HCT116 (cell line): ENCODE results near the gene HNMT. TPM values are rescaled to one million over a fixed set of nuclear protein-coding genes. Genes with fewer than 3 reads are reported as not detected.

Experiments used
- ATAC-seq: fragments of 200-7000 bp; cut with Tn5 transposase; 2 replicates; pipeline ENCODE4 v1.9.1; 2020; ENCODE audit warnings: mild to moderate bottlenecking, moderate library complexity
- BruUV-seq: library from RNA; stranded (reverse); fragments of 400-500 nt; replicated peaks from 2 replicates; lab custom pipeline; 2021; lab: Mats Ljungman, UMichigan
- CTCF ChIA-PET: fragments of 300-600 bp; sonication (Branson Sonifier 250); formaldehyde crosslinking; loops from one replicate; lab custom pipeline; 2021; ENCODE audit warnings: antibody characterized with exemption; lab: Charles Lee
- POLR2A ChIA-PET: fragments of 300-600, 350-600 bp; sonication (Branson Sonifier 250); formaldehyde crosslinking; loops from one replicate; lab custom pipeline; 2021; ENCODE audit warnings: antibody characterized with exemption; lab: Charles Lee
- RAD21 ChIA-PET, 2 experiments: fragments of 300-600 bp; sonication (Branson Sonifier 250); formaldehyde crosslinking; loops; one replicate each; lab custom pipeline; 2023; ENCODE audit warnings: low total read pairs in 2 of 2; ENCODE audit not compliant: uncharacterized antibody in 2 of 2, unreplicated experiment in 2 of 2, low non-redundant PET in 1 of 2; lab: Charles Lee
- DNase-seq: peaks from one replicate; pipeline ENCODE4 v3.0.0-alpha.2; 2010; ENCODE audit warnings: low read depth, low spot score
- H2AFZ ChIP-seq: fragments of 200-600 bp; shearing (Covaris generic), sonication (generic); 2 replicates; pipeline ENCODE4 v1.6.1; 2017; ENCODE audit warnings: low read depth, mixed run types, mixed read lengths, antibody characterized with exemption, low read length; ENCODE audit not compliant: poor library complexity, severe bottlenecking
- H3K27ac ChIP-seq: 2 replicates; pipeline ENCODE4 v1.5.1; 2012; ENCODE audit warnings: low read depth, low read length
- H3K27me3 ChIP-seq: fragments of 200-600 bp; sonication (generic); 2 replicates; pipeline ENCODE4 v1.6.1; 2016; ENCODE audit warnings: mixed run types, low read length, mixed read lengths; ENCODE audit not compliant: insufficient read depth
- H3K36me3 ChIP-seq, 2 experiments: fragments of 200-500 bp in 1 of 2; fragments of 200-600 bp in 1 of 2; sonication (Bioruptor generic) in 1 of 2; sonication (generic) in 1 of 2; 2 replicates each; pipeline versions ENCODE4 v1.5.1 to v1.6.1; 2014 to 2016; ENCODE audit warnings: low read length in 2 of 2, inconsistent platforms in 1 of 2, mixed read lengths in 1 of 2, mixed run types in 1 of 2; ENCODE audit not compliant: insufficient read depth in 2 of 2, control insufficient read depth in 1 of 2
- H3K4me1 ChIP-seq, 2 experiments: fragments of 200-600 bp in 1 of 2; sonication (generic) in 1 of 2; 2 replicates each; pipeline versions ENCODE4 v1.5.1 to v1.6.1; 2012 to 2017; ENCODE audit warnings: low read length in 2 of 2, inconsistent platforms in 1 of 2, mild to moderate bottlenecking in 1 of 2, mixed read lengths in 1 of 2, mixed run types in 1 of 2, moderate library complexity in 1 of 2; ENCODE audit not compliant: insufficient read depth in 2 of 2, control insufficient read depth in 1 of 2
- H3K4me2 ChIP-seq: fragments of 200-600 bp; sonication (generic); 2 replicates; pipeline ENCODE4 v1.6.1; 2017; ENCODE audit warnings: mixed run types, low read length, mixed read lengths
- H3K4me3 ChIP-seq, 2 experiments: fragments of 200-600 bp in 1 of 2; sonication (generic) in 1 of 2; replicated peaks in 1 of 2; 2 replicates each; pipeline ENCODE4 v1.5.1; 2011 to 2016; ENCODE audit warnings: low read length in 2 of 2, control low read depth in 1 of 2, low read depth in 1 of 2, mild to moderate bottlenecking in 1 of 2, mixed read lengths in 1 of 2, mixed run types in 1 of 2
- H3K79me2 ChIP-seq: fragments of 200-600 bp; sonication (generic); 2 replicates; pipeline ENCODE4 v1.6.1; 2017; ENCODE audit warnings: mild to moderate bottlenecking, mixed run types, low read length, moderate library complexity, mixed read lengths; ENCODE audit not compliant: insufficient read depth
- H3K9ac ChIP-seq: fragments of 200-600 bp; sonication (generic); 2 replicates; pipeline ENCODE4 v1.6.1; 2016; ENCODE audit warnings: low read length, mixed read lengths
- H3K9me2 ChIP-seq: fragments of 200-600 bp; sonication (generic), shearing (Covaris generic); 2 replicates; pipeline ENCODE4 v1.6.1; 2017; ENCODE audit warnings: mixed run types, mild to moderate bottlenecking, moderate library complexity; ENCODE audit not compliant: insufficient read depth
- H3K9me3 ChIP-seq, 2 experiments: fragments of 200-500 bp in 1 of 2; fragments of 200-600 bp in 1 of 2; sonication (Bioruptor generic) in 1 of 2; sonication (generic) in 1 of 2; 2 replicates each; pipeline ENCODE4 v1.6.1; 2014 to 2017; ENCODE audit warnings: low read length in 2 of 2, mixed read lengths in 2 of 2, inconsistent platforms in 1 of 2, low read depth in 1 of 2, mild to moderate bottlenecking in 1 of 2, mixed run types in 1 of 2, moderate library complexity in 1 of 2; ENCODE audit not compliant: control insufficient read depth in 1 of 2, insufficient read depth in 1 of 2
- H4K20me1 ChIP-seq: fragments of 200-600 bp; sonication (generic), shearing (Covaris generic); 2 replicates; pipeline ENCODE4 v1.6.1; 2017; ENCODE audit warnings: mixed run types, mild to moderate bottlenecking, moderate library complexity; ENCODE audit not compliant: insufficient read depth
- ATF3 ChIP-seq: IDR thresholded peaks from 2 replicates; pipeline ENCODE4 v1.6.1; 2012
- CEBPB ChIP-seq: IDR thresholded peaks from 2 replicates; pipeline ENCODE4 v1.6.1; 2012; ENCODE audit warnings: low read depth
- EGR1 ChIP-seq: IDR thresholded peaks from 2 replicates; pipeline ENCODE4 v1.6.1; 2012; ENCODE audit warnings: low read depth
- ELF1 ChIP-seq: IDR thresholded peaks from 2 replicates; pipeline ENCODE4 v1.6.1; 2012; ENCODE audit warnings: low read depth, borderline replicate concordance
- EZH2 ChIP-seq: fragments of 200-600 bp; sonication (generic); IDR thresholded peaks from 2 replicates; pipeline ENCODE4 v1.6.1; 2017; ENCODE audit warnings: antibody characterized with exemption, mixed run types
- EZH2phosphoT487 ChIP-seq: fragments of 200-600 bp; IDR thresholded peaks from 2 replicates; pipeline ENCODE4 v1.6.1; 2018; ENCODE audit warnings: antibody characterized with exemption, borderline replicate concordance
- FOSL1 ChIP-seq: IDR thresholded peaks from 2 replicates; pipeline ENCODE4 v1.6.1; 2012; ENCODE audit warnings: low read depth
- JUND ChIP-seq: IDR thresholded peaks from 2 replicates; pipeline ENCODE4 v1.6.1; 2012
- MAX ChIP-seq: IDR thresholded peaks from 2 replicates; pipeline ENCODE4 v1.6.1; 2012
- POLR2A ChIP-seq: IDR thresholded peaks from 2 replicates; pipeline ENCODE4 v1.7.0; 2011; ENCODE audit warnings: borderline replicate concordance; ENCODE audit not compliant: insufficient read depth, insufficient read length; ENCODE audit errors: extremely low read depth
- POLR2AphosphoS5 ChIP-seq: IDR thresholded peaks from 2 replicates; pipeline ENCODE4 v1.6.1; 2011; ENCODE audit warnings: mild to moderate bottlenecking, low read depth, low read length, moderate library complexity
- RAD21 ChIP-seq: IDR thresholded peaks from 2 replicates; pipeline ENCODE4 v1.6.1; 2012; ENCODE audit warnings: low read depth, mild to moderate bottlenecking
- SIN3A ChIP-seq: IDR thresholded peaks from 2 replicates; pipeline ENCODE4 v1.6.1; 2012; ENCODE audit warnings: low read depth
- SP1 ChIP-seq: IDR thresholded peaks from 2 replicates; pipeline ENCODE4 v1.6.1; 2012; ENCODE audit warnings: low read depth
- SRF ChIP-seq: IDR thresholded peaks from 2 replicates; pipeline ENCODE4 v1.6.1; 2012; ENCODE audit warnings: low read depth
- TCF7L2 ChIP-seq: IDR thresholded peaks from 2 replicates; pipeline ENCODE4 v1.7.0; 2011; ENCODE audit warnings: borderline replicate concordance, inconsistent platforms; ENCODE audit not compliant: insufficient read depth, insufficient read length; ENCODE audit errors: extremely low read depth
- YY1 ChIP-seq: IDR thresholded peaks from 2 replicates; pipeline ENCODE4 v1.6.1; 2011; ENCODE audit warnings: low read length, low read depth, moderate library complexity, mild to moderate bottlenecking; ENCODE audit not compliant: insufficient replicate concordance; ENCODE audit errors: extremely low read depth
- ZFX ChIP-seq: fragments of 450-650 bp; IDR thresholded peaks from 2 replicates; pipeline ENCODE4 v1.6.1; 2017
- ZNF274 ChIP-seq: fragments of 200-500 bp; sonication (Bioruptor generic); IDR thresholded peaks from 2 replicates; pipeline ENCODE4 v1.6.1; 2014; ENCODE audit warnings: mild to moderate bottlenecking, low read depth, low read length, inconsistent platforms
- intact Hi-C: fragments of 100-400 bp; cut with micrococcal nuclease; formaldehyde crosslinking; loops from 2 replicates; pipeline ENCODE4 v1.10.0; 2022
- total RNA-seq: library from RNA; stranded (reverse); gene quantifications from one replicate; pipeline ENCODE4 v1.2.1, GENCODE V29; 2021; ENCODE audit not compliant: unreplicated experiment
- TF ChIP-seq, protein P1 (sequence below): IDR thresholded peaks from 2 replicates; pipeline ENCODE4 v1.6.1; 2012; ENCODE audit warnings: low read depth

HNMT gene
- total RNA-seq, 1 experiment from 2014 or later: not detected

DNA sequence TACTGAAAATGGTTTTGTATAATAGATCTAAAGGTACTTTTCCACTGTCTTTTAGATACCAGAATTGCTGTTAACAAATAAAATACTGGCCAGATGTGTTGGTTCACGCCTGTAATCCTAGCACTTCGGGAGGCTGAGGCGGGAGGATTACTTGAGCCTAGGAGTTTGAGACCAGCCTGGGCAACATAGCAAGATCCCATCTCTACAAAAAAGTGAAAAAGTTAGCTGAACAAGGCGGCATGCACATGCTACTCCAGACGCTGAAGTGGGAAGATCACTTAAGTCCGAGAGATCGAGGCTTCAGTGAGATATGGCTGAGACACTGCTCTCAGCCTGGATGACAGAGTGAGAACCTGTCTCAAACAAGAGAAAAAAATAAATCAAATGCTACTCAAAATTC, 2.8 kb downstream of the HNMT start:
- Histone ChIP-seq H3K4me1 (peaks cover 0 to 5% of the 10 kb centered on the region in 2 experiments; a peak in 2 of 4 replicates), H3K79me2 (no peaks in the 10 kb centered on the region), H2AFZ (no peak overlapping the region), H3K36me3 (no peaks in the 10 kb centered on the region), H3K9ac (no peak overlapping the region), H3K4me2 (no peak overlapping the region), H3K9me3 (no peaks in the 10 kb centered on the region), H3K4me3 (no peak overlapping the region), H3K27ac (no peak overlapping the region), H3K9me2 (no peaks in the 10 kb centered on the region), H4K20me1 (no peaks in the 10 kb centered on the region), H3K27me3 (no peaks in the 10 kb centered on the region)
- ATAC-seq: no peak
- DNase-seq: no peak
- TF ChIP-seq SP1: no peak
- TF ChIP-seq CEBPB: no peak
- TF ChIP-seq ZNF274: no peak
- no peak for TF ChIP-seq YY1
- TF ChIP-seq EZH2phosphoT487: no peak
- no peak for TF ChIP-seq RAD21
- no peak for TF ChIP-seq MAX
- no peak for TF ChIP-seq EGR1
- no peak for TF ChIP-seq ELF1
- TF ChIP-seq SIN3A: no peak
- no peak for TF ChIP-seq POLR2AphosphoS5
- TF ChIP-seq POLR2A: no peak
- no peak for TF ChIP-seq EZH2
- no peak for TF ChIP-seq JUND
- TF ChIP-seq SRF: no peak
- no peak for TF ChIP-seq TCF7L2
- TF ChIP-seq ATF3: no peak
- TF ChIP-seq ZFX: no peak
- TF ChIP-seq, protein P1, sequence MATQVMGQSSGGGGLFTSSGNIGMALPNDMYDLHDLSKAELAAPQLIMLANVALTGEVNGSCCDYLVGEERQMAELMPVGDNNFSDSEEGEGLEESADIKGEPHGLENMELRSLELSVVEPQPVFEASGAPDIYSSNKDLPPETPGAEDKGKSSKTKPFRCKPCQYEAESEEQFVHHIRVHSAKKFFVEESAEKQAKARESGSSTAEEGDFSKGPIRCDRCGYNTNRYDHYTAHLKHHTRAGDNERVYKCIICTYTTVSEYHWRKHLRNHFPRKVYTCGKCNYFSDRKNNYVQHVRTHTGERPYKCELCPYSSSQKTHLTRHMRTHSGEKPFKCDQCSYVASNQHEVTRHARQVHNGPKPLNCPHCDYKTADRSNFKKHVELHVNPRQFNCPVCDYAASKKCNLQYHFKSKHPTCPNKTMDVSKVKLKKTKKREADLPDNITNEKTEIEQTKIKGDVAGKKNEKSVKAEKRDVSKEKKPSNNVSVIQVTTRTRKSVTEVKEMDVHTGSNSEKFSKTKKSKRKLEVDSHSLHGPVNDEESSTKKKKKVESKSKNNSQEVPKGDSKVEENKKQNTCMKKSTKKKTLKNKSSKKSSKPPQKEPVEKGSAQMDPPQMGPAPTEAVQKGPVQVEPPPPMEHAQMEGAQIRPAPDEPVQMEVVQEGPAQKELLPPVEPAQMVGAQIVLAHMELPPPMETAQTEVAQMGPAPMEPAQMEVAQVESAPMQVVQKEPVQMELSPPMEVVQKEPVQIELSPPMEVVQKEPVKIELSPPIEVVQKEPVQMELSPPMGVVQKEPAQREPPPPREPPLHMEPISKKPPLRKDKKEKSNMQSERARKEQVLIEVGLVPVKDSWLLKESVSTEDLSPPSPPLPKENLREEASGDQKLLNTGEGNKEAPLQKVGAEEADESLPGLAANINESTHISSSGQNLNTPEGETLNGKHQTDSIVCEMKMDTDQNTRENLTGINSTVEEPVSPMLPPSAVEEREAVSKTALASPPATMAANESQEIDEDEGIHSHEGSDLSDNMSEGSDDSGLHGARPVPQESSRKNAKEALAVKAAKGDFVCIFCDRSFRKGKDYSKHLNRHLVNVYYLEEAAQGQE: no peak
- no peak for TF ChIP-seq FOSL1
- POLR2A ChIA-PET: no interaction called here
- no TSS peak for BruUV-seq
- intact Hi-C loops: no loop called here
- CTCF ChIA-PET: no interaction called here
- RAD21 ChIA-PET: no interaction called here
